GM12891 (cell line): Measurements from ENCODE around the gene MCAT.

Experiments used
- DNase-seq: peaks from one replicate; pipeline ENCODE4 v3.0.0; 2011; ENCODE audit warnings: low spot score; ENCODE audit not compliant: insufficient read length
- FAIRE-seq: peaks from 2 replicates; lab custom pipeline; 2011; peaks lifted over from hg19 to GRCh38; lab: Jason Lieb, UNC
- PAX5 ChIP-seq: IDR thresholded peaks from 2 replicates; pipeline ENCODE4 v1.6.1; 2011; ENCODE audit warnings: low read length, moderate library complexity, mild to moderate bottlenecking; ENCODE audit not compliant: insufficient read depth, severe bottlenecking
- POLR2A ChIP-seq: IDR thresholded peaks from 2 replicates; pipeline ENCODE4 v1.6.1; 2011; ENCODE audit warnings: low read depth, low read length, control low read depth
- POLR2AphosphoS5 ChIP-seq: IDR thresholded peaks from 2 replicates; pipeline ENCODE4 v1.6.1; 2011; ENCODE audit warnings: low read depth, low read length, control low read depth
- POU2F2 ChIP-seq: IDR thresholded peaks from 2 replicates; pipeline ENCODE4 v1.6.1; 2011; ENCODE audit warnings: low read depth, mild to moderate bottlenecking, control low read depth, low read length, moderate library complexity
- SPI1 ChIP-seq: IDR thresholded peaks from 2 replicates; pipeline ENCODE4 v1.6.1; 2011; ENCODE audit warnings: low read depth, low read length, control low read depth
- TAF1 ChIP-seq: IDR thresholded peaks from 2 replicates; pipeline ENCODE4 v1.6.1; 2011; ENCODE audit warnings: low read depth, low read length, control low read depth

The MCAT gene

GRCh38 chr22:43094551-43094950 lies 48.6 kb downstream of the MCAT start:
- DNase-seq: no peak
- no peak for FAIRE-seq
- no peak for TF ChIP-seq POLR2AphosphoS5
- TF ChIP-seq PAX5: no peak
- no peak for TF ChIP-seq SPI1
- no peak for TF ChIP-seq TAF1
- no peak for TF ChIP-seq POLR2A
- TF ChIP-seq POU2F2: no peak

- FAIRE-seq (peak; percentile 91), DNase-seq (no peak)
- TF ChIP-seq POU2F2: no peak
- TF ChIP-seq SPI1: 0 out of 2 replicates have a peak, but pooled peaks have one; percentile 24
These were observed 49.1 kb downstream of the MCAT start for GRCh38 chr22:43094085-43094484.

GRCh38 chr22:43092085-43092484 lies 51.1 kb downstream of the MCAT start:
- FAIRE-seq: no peak
- DNase-seq: no peak

GRCh38 chr22:43090130-43090789 lies 52.9 kb downstream of the MCAT start:
- FAIRE-seq: peak; percentile 85
- peak; percentile 61 for DNase-seq
- no peak for TF ChIP-seq PAX5
- peak; percentile 53 for TF ChIP-seq SPI1

More at GRCh38 chr22:43092085-43092484, 51.1 kb downstream of the MCAT start:
- TF ChIP-seq SPI1: peak; percentile 37; the same call in 1 of the 2 replicates
- TF ChIP-seq POU2F2: no peak

GRCh38 chr22:43088984-43089717 lies 54.0 kb downstream of the MCAT start, which contains the start of gene TTLL1:
TSS of gene TTLL1 (minus strand) at chr22:43089391. CDS start at chr22:43075586, 13,805 bp downstream.
- TF ChIP-seq PAX5 (no peak), TAF1 (no peak), POU2F2 (no peak), POLR2A (0 out of 2 replicates have a peak, but pooled peaks have one; percentile 40)
- FAIRE-seq (peak; percentile 98), DNase-seq (peak; percentile 95)

- FAIRE-seq: no peak
- TF ChIP-seq POLR2AphosphoS5 (no peak), TAF1 (no peak), POLR2A (no peak), SPI1 (no peak), PAX5 (no peak), POU2F2 (no peak)
- DNase-seq: no peak
These were observed 54.6 kb downstream of the MCAT start for GRCh38 chr22:43088627-43088983.

GRCh38 chr22:43085658-43086606 lies 57.3 kb downstream of the MCAT start:
- DNase-seq (peak; percentile 45), FAIRE-seq (peak; percentile 86)
- TF ChIP-seq SPI1 (peak; percentile 77), POLR2A (no peak)
